A549 treated with dexamethasone at 1 μM for 4 hours (cell line): ENCODE measurements around the gene SLC24A2. TPM values are rescaled to one million over a fixed set of nuclear protein-coding genes. Genes with fewer than 3 reads are reported as not detected.

Experiments used
- total RNA-seq: library from RNA; stranded (reverse); fragments of 200-300 nt; extraction: Qiagen RNA extraction; gene quantifications from 5 replicates; pipeline ENCODE4 v1.2.3, GENCODE V29; 2022

Gene SLC24A2
- total RNA-seq = not detected in 5 replicates

DNA sequence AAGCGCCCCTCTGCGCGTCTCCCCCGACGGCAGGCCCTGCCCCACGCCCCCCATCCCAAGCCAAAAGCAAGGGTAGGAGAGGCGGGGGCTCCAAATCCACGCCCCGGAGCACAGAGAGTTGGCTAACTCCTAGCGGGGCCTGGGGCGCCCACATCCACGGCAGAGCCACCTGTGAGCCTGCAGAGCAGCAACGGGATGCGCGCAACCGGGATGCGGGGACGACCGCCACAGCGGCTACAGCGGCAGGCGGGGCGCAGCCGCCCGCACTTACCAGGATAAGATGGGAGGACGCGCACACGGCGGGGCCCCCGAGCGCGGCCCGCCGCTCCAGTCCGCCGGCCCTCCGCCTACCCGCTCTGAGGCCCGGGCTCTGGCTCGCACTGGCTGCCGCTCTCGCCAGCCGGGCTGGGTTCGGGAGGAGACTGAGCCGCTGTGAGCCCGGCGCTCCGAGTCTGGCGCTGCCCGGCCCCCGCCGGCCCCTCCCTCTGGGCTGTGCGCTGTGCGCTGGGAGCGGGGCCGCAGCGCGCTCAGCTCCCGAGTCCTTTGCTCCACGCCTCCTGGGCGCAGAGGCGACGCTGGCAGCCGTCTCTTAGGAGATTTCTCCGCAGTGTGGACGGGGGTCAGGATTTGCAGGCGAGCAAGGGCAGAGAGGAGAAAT lies at the start of gene SLC24A2:
TSS of gene SLC24A2 (minus strand) at position 424 of the 658 bp plus-strand sequence.

